B cell (primary cell): ENCODE measurements around the gene SPOCK3.

Experiments used
- EZH2 ChIP-seq: IDR thresholded peaks from 2 replicates; pipeline ENCODE4 v1.6.1; 2012; ENCODE audit warnings: borderline replicate concordance, low read depth, mild to moderate bottlenecking, moderate library complexity, low read length; ENCODE audit not compliant: insufficient read depth, poor library complexity, severe bottlenecking
- TF ChIP-seq, protein P1 (sequence below): fragments of 200-600 bp; IDR thresholded peaks from one replicate; pipeline ENCODE4 v1.8.0; 2022; ENCODE audit warnings: antibody characterized with exemption, mild to moderate bottlenecking

GRCh38 chr4:167129146-167129545 is 105.1 kb downstream of the SPOCK3 start:
- TF ChIP-seq, protein P1, sequence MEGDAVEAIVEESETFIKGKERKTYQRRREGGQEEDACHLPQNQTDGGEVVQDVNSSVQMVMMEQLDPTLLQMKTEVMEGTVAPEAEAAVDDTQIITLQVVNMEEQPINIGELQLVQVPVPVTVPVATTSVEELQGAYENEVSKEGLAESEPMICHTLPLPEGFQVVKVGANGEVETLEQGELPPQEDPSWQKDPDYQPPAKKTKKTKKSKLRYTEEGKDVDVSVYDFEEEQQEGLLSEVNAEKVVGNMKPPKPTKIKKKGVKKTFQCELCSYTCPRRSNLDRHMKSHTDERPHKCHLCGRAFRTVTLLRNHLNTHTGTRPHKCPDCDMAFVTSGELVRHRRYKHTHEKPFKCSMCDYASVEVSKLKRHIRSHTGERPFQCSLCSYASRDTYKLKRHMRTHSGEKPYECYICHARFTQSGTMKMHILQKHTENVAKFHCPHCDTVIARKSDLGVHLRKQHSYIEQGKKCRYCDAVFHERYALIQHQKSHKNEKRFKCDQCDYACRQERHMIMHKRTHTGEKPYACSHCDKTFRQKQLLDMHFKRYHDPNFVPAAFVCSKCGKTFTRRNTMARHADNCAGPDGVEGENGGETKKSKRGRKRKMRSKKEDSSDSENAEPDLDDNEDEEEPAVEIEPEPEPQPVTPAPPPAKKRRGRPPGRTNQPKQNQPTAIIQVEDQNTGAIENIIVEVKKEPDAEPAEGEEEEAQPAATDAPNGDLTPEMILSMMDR = no peak
- TF ChIP-seq EZH2 = no peak
